DND-41 (cell line): ENCODE measurements around the gene SPATA46.

Source experiments
- CTCF ChIP-seq: IDR thresholded peaks from 2 replicates; pipeline ENCODE4 v1.5.1; 2012; ENCODE audit warnings: borderline replicate concordance, low read length, moderate library complexity, mild to moderate bottlenecking; ENCODE audit not compliant: poor library complexity, severe bottlenecking; ENCODE audit errors: extremely low read depth
- EZH2 ChIP-seq: IDR thresholded peaks from 3 replicates; pipeline ENCODE4 v1.6.1; 2012; ENCODE audit warnings: borderline replicate concordance, low read depth, mild to moderate bottlenecking, moderate library complexity, low read length, inconsistent platforms; ENCODE audit not compliant: severe bottlenecking

DNA sequence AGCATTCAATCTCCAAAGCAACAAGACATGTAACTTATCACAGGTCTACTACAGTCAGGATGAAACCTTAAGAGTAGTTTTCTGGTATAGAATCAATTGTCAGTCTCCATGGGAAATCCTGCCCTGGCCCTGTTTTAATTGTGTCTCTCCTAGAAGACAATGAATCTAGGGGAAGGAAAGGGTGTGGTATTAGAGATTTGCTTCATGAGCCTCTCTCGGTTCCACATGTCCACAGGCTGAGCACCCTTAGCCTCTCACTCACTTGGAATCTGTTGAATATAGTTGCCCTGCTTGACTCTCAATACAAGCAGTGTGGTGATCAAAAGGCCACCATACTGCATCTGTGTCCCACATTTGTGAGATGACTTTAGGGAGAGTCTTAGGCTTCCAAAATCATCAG is 17.7 kb downstream of the SPATA46 start:
- TF ChIP-seq CTCF, result no peak
- no peak for TF ChIP-seq EZH2
